ENCODE data around the gene PEAK1.

PEAK1 gene

GRCh38 chr15:77130315-77130930 lies 289.5 kb downstream of the PEAK1 start:
- DNase-seq (ENCODE audit: extremely low read depth, low read depth) = no peak
- TF ChIP-seq CTCF (IDR thresholded peaks at IDR 0.05; ENCODE audit: low read depth, low read length) = no peak

- TF ChIP-seq CTCF (IDR thresholded peaks at IDR 0.05; ENCODE audit: low read depth, low read length) = no peak
- no peak for DNase-seq (ENCODE audit: extremely low read depth, low read depth)
Observed at GRCh38 chr15:77127626-77128025, 292.3 kb downstream of the PEAK1 start.

GRCh38 chr15:77126529-77127326 lies 293.2 kb downstream of the PEAK1 start:
- no peak for TF ChIP-seq CTCF (IDR thresholded peaks at IDR 0.05; ENCODE audit: low read depth, low read length)
- DNase-seq (ENCODE audit: extremely low read depth, low read depth) = no peak

GRCh38 chr15:77123854-77124253 lies 296.1 kb downstream of the PEAK1 start:
- no peak for DNase-seq (ENCODE audit: extremely low read depth, low read depth)
- no peak for TF ChIP-seq CTCF (IDR thresholded peaks at IDR 0.05; ENCODE audit: low read depth, low read length)

- TF ChIP-seq CTCF (IDR thresholded peaks at IDR 0.05; ENCODE audit: low read depth, low read length) = no peak
- no peak for DNase-seq (ENCODE audit: extremely low read depth, low read depth)
Observed at GRCh38 chr15:77122576-77122975, 297.3 kb downstream of the PEAK1 start.

GRCh38 chr15:77121599-77121998 lies 298.3 kb downstream of the PEAK1 start:
- no peak for DNase-seq (ENCODE audit: extremely low read depth, low read depth)
- no peak for TF ChIP-seq CTCF (IDR thresholded peaks at IDR 0.05; ENCODE audit: low read depth, low read length)

GRCh38 chr15:77120576-77120975 lies 299.3 kb downstream of the PEAK1 start:
- DNase-seq (ENCODE audit: extremely low read depth, low read depth) = no peak
- TF ChIP-seq CTCF (IDR thresholded peaks at IDR 0.05; ENCODE audit: low read depth, low read length) = no peak
